Measurements from ENCODE around the gene IRF7.
"Not testable (repeated sequence)": the region's sequence is repeated elsewhere in the genome, so short reads cannot be mapped to it uniquely, and the experiment has no call there.

IRF7 gene

DNA sequence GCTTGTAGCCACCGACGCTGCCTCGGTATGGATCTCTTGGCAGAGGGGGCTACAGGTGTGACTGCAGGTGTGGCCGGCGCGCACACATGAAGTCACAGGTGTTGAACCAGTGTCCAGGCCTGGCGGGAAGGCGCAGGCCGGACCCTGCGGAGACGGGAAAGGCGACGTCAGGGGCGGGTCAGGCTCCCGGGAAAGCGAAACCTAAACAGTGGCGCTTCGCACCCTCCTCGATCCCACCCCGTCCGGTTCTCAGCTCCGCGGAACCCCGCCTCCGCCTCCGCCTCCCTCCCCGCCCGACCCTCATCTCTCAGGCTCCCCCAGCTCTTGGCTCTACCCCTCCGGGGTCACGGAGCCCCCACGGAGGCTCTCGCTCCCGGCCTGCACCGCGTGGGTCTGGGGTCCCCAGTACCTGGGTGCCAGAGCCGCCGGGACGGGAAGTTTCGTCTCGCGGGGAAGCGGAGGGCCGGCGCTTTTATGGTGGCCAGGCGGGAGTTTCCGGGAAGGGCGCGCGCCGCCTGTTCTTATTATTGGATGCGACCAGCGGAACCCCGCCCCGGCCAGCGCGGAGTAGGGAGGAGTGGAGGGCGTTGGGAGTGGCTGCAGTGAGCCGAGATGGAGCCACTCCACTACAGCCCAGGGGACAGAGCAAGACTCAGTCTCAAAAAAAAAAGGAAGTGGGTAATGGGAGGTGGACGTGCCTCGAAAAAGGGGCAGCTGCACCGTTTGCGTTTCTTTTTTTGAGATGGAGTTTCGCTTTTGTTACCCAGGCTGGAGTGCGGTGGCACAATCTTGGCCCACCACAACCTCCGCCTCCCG lies at the start of gene IRF7:
Gene IRF7 (minus strand): TSS at position 447 of the 816 bp plus-strand sequence. CDS start 586 bp downstream, outside the sequence.
- Mint-ChIP-seq H3K9me3 (no peaks in the 10 kb centered on the region), H3K4me1 (peaks cover 35% of the 10 kb centered on the region), H3K27ac (peak within 1 kb of the TSS; percentile 88), H3K4me3 (peak within 1 kb of the TSS; percentile 71), H3K36me3 (peaks cover 12% of the 10 kb centered on the region), H3K27me3 (no peaks in the 10 kb centered on the region)
- peak; percentile 96 for ATAC-seq

DNA sequence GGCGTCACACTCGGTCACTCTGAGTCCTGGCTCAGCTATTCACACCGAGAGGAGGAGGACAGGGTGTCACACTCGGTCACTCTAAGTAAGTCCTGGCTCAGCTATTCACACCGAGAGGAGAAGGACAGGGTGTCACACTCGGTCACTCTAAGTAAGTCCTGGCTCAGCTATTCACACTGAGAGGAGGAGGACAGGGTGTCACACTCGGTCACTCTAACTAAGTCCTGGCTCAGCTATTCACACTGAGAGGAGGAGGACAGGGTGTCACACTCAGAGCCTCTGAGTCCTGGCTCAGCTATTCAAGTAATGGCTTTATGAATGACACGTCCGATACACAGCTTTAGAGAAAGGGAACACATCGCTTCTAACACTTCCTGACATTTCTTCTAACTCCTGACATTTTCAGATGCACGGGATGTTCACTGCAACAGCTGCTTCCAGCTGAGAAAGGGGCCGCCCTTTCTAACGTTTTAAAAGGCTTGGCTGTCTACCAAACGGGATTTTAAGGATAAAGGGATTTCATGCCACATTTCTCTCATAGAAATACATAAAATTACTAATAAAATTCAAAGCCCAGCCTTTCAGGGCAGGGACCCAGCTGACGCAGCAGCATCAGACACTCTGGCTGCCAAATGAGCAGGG lies 49.4 kb upstream of the IRF7 start:
- no peak overlapping the region for H3K4me3 Mint-ChIP-seq
- H3K27me3 Mint-ChIP-seq: no peaks in the 10 kb centered on the region
- ATAC-seq: no peak
- peaks cover 26% of the 10 kb centered on the region for H3K36me3 Mint-ChIP-seq
- peaks cover 8% of the 10 kb centered on the region for H3K4me1 Mint-ChIP-seq
- H3K9me3 Mint-ChIP-seq: no peaks in the 10 kb centered on the region
- peak overlapping the region; percentile 10 for H3K27ac Mint-ChIP-seq

DNA sequence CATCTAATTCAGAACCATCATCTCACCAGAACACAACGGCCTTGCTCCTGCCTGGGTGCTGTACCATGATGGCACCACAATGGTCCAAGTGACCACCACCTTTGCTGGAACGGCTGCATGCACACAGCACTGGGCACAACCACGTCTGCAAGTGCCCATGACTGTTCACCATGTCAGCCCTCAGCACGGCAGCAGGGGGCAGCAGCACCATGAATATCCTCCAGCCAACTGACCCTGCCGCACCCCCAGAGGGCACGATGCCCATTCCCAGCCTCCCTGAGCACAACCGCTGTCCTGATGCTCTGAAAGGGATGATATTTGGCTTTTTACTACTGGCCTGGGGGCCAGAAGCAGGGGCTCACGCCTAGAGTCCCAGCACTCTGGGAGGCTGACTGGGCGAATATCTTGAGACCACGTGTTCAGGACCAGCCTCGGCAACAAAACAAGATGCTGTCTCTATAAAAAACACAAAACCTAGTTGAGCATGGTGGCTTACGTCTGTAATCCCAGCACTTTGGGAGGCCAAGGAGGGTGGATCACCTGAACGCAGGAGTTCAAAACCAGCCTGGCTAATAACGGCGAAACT lies 47.0 kb upstream of the IRF7 start:
- peaks cover 26% of the 10 kb centered on the region for H3K36me3 Mint-ChIP-seq
- no peak overlapping the region for H3K27ac Mint-ChIP-seq
- H3K9me3 Mint-ChIP-seq: no peaks in the 10 kb centered on the region
- peak; percentile 63 for ATAC-seq
- no peaks in the 10 kb centered on the region for H3K27me3 Mint-ChIP-seq
- peaks cover 17% of the 10 kb centered on the region for H3K4me1 Mint-ChIP-seq
- no peak overlapping the region for H3K4me3 Mint-ChIP-seq

DNA sequence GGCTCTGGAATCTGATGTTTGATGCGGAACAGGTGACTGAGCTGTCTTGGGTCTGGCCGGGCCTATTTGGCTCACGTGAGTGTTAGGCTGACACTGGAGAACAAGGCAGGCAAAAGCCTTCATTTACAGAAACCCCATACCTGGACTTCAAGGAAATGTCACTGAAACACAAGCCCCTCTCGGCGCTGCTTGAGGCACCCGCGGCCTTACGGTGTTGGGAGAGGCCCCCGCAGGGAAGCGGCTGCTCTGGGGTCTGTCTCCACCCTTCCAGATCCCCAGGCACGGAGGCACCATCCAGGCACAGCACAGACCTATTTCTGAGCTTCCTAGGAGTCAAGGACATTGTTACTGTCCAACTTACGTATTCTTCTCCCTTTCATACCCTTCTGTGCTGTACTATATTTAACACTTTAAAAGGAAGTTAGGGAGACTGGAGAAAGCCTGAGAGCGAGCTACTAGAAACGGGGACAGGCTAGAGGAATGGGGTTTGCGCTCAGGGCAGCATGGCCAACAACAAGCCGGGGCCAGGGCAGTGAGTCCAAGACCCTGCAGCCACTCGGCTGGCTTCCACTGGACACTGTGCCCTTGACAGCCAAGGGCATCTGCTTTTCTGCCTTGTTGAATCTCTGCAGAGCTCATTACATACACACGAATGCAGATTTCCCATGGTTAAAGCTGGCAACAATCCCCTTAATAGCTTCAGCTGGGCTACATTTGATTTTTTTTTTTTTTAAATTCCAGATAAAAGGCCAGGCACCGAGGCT lies 45.1 kb upstream of the IRF7 start:
- no peak overlapping the region for H3K4me3 Mint-ChIP-seq
- H3K9me3 Mint-ChIP-seq: no peaks in the 10 kb centered on the region
- no peak for ATAC-seq
- H3K27me3 Mint-ChIP-seq: no peaks in the 10 kb centered on the region
- peaks cover 29% of the 10 kb centered on the region for H3K36me3 Mint-ChIP-seq
- H3K27ac Mint-ChIP-seq: no peak overlapping the region
- H3K4me1 Mint-ChIP-seq: peaks cover 17% of the 10 kb centered on the region

DNA sequence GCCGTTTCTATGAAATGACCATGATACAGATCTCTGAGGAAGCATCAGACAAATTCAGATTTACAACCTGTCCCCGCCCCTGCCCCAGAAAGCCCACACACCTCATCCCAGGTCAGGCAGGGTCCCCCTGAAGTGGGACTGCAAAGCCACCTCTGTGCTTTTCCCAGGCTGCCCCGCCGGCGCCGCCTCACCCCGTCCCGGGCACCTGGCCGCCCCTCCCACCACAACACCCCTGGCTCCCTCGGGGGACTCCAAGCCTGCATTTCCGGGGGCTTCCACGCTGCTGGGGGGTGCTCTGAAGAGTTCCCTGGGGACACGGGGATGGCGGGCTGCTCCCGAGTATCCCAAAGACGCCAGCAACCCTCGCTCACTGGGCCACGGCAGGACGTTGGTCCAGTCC lies 44.5 kb upstream of the IRF7 start:
- Mint-ChIP-seq H3K27me3 (no peaks in the 10 kb centered on the region), H3K4me1 (peaks cover 17% of the 10 kb centered on the region), H3K27ac (no peak overlapping the region), H3K4me3 (no peak overlapping the region), H3K36me3 (peaks cover 24% of the 10 kb centered on the region), H3K9me3 (no peaks in the 10 kb centered on the region)
- ATAC-seq: no peak

DNA sequence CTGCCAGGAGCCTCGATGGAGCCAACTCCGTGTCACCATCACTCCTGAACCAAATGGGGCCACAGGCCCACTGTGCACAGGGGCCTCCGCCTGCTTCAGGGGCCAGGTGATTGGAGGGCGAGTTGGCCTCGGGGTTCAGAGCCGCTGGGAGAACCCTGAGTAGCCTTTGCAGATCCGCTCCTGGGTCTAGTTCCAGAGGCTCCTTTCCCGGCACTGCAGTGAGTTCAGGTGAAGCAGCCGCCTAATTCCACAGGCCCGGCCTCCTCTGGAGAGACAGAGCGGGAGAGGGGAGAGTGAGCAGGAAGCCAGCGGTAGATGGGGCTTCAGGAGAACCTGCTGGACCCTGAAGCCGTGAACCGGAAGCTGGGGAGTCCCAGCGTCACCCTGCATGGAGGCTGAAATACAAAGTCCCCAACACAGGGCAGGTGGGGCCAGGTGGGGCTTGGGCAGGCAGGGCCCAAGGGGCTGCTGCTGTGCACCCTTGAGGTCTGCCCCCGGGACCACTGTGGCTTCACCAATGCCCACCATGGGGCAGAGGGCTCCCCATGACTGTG lies 43.9 kb upstream of the IRF7 start:
- peak; percentile 56 for ATAC-seq
- H3K4me1 Mint-ChIP-seq: peaks cover 17% of the 10 kb centered on the region
- H3K4me3 Mint-ChIP-seq: no peak overlapping the region
- H3K36me3 Mint-ChIP-seq: peaks cover 24% of the 10 kb centered on the region
- no peaks in the 10 kb centered on the region for H3K27me3 Mint-ChIP-seq
- H3K27ac Mint-ChIP-seq: no peak overlapping the region
- no peaks in the 10 kb centered on the region for H3K9me3 Mint-ChIP-seq

DNA sequence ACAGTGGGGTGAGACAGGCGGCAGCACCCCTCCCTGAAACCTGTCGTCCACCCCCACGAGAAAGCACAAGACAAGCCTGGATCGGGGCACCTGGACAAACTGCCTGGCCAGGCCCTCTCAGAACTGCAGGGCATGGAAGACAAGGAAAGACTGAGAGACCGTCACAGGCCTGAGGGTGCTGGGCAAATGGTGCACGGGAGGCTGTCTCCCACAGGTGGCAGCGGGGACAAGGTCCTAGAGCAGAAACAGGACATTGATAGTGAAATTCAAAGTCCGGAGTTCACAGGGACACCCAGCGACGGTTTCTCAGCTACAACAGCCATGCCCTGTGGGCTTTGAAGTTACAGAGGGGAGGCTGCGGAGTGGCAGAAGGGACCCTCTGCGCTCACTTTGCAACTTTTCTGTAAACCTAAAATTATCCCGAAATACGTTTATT lies 42.0 kb upstream of the IRF7 start:
- peaks cover 13% of the 10 kb centered on the region for H3K4me1 Mint-ChIP-seq
- no peak overlapping the region for H3K4me3 Mint-ChIP-seq
- no peaks in the 10 kb centered on the region for H3K27me3 Mint-ChIP-seq
- H3K9me3 Mint-ChIP-seq: no peaks in the 10 kb centered on the region
- H3K36me3 Mint-ChIP-seq: peaks cover 23% of the 10 kb centered on the region
- ATAC-seq: no peak
- no peak overlapping the region for H3K27ac Mint-ChIP-seq

DNA sequence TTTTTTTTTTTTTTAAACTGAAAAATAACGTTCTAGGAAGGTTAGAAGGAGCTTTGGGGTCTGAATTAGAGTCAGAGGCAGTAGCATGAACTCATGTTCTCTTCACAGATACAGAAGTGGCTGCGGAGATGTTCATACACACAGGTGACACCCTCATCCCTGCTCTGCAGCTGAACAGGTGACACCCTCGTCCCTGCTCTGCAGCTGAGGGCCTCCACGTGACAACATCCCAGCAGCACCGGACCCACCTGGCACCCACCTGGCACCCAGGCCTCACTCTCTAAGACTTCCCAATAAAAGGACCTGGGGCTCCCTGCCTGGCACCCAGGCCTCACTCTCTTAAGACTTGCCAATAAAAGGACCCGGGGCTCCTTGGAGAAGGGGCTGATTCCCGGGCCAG lies 41.1 kb upstream of the IRF7 start:
- H3K27ac Mint-ChIP-seq: no peak overlapping the region
- H3K4me3 Mint-ChIP-seq: no peak overlapping the region
- no peak for ATAC-seq
- no peaks in the 10 kb centered on the region for H3K9me3 Mint-ChIP-seq
- peaks cover 27% of the 10 kb centered on the region for H3K36me3 Mint-ChIP-seq
- no peaks in the 10 kb centered on the region for H3K27me3 Mint-ChIP-seq
- H3K4me1 Mint-ChIP-seq: peaks cover 9% of the 10 kb centered on the region

DNA sequence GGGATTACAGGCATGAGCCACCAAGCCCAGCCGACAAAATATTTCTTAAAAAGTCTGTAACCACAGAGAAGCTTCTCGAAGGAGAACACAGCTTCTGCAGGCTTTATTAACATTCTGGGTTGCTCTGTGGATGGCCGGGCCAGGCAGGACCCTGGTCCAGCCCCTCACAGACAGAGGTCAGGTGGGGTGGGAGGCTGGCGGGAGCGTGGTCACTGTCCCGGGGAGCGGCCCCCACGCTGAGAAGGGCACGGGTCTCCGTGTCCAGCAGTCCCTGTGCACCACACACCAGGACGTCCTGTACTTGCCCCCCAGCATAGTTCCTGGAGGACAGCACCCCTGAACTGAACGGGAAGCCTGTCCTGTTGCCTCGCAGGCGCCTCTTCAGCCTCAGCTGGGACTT lies 40.7 kb upstream of the IRF7 start:
- no peak for ATAC-seq
- H3K36me3 Mint-ChIP-seq: peaks cover 32% of the 10 kb centered on the region
- peaks cover 9% of the 10 kb centered on the region for H3K4me1 Mint-ChIP-seq
- no peaks in the 10 kb centered on the region for H3K9me3 Mint-ChIP-seq
- no peaks in the 10 kb centered on the region for H3K27me3 Mint-ChIP-seq
- H3K27ac Mint-ChIP-seq: no peak overlapping the region
- no peak overlapping the region for H3K4me3 Mint-ChIP-seq

DNA sequence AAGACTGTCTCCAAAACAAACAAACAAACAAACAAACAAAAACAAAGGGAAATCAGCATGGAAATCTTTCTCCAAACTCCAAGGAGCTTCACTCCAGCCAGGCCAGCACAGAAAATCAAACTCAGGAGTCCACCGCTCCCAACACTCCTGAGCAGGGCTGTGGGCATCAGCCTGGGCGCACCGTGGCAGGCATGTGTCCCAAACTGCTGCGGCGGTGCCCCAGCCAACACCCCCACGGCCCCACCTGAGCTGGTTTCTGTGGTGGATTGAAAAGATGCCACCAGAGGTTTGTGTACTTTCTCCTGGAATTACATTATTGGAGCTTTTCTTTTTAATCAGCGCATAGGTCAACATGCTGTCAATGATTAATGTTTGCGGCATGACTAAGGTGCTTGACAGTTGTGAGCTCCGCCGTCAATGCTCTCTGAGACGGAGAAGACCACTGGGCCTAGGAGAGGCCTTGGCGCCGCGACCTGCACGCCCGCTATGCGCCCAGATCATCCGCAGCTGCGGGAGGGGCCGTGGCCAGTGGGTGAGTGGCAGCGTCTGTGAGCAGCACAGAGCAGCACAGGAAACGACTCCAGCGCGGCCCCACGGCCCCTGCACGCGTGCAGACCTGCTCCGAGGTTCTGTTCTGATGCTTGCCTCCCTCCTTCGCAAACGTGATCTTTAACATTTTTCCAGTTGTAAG lies 39.4 kb upstream of the IRF7 start:
- no peak for ATAC-seq
- Mint-ChIP-seq H3K27ac (no peak overlapping the region), H3K4me1 (peaks cover 9% of the 10 kb centered on the region), H3K9me3 (no peaks in the 10 kb centered on the region), H3K27me3 (no peaks in the 10 kb centered on the region), H3K36me3 (peaks cover 40% of the 10 kb centered on the region), H3K4me3 (no peak overlapping the region)

DNA sequence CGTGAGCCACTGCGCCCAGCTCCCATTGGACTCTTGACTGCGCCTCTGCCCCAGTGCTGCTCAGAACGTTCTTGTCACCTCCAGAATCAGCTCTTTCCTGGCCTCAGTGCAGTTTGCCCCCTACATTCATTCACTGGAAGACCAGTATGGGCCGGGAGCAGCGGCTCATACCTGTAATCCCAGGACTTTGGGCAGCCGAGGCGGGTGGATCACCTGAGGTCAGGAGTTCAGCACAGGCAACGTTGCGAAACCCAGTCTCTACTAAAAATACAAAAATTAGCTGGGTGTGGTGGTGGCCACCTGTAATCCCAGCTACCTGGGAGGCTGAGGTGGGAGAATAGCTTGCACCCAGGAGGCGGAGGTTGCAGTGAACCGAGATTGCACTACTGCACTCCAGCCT lies 38.7 kb upstream of the IRF7 start:
- H3K4me1 Mint-ChIP-seq, ATAC-seq, H3K4me3 Mint-ChIP-seq, H3K27ac Mint-ChIP-seq, H3K9me3 Mint-ChIP-seq, H3K27me3 Mint-ChIP-seq: not testable (repeated sequence)
- H3K36me3 Mint-ChIP-seq: peaks cover 40% of the 10 kb centered on the region

DNA sequence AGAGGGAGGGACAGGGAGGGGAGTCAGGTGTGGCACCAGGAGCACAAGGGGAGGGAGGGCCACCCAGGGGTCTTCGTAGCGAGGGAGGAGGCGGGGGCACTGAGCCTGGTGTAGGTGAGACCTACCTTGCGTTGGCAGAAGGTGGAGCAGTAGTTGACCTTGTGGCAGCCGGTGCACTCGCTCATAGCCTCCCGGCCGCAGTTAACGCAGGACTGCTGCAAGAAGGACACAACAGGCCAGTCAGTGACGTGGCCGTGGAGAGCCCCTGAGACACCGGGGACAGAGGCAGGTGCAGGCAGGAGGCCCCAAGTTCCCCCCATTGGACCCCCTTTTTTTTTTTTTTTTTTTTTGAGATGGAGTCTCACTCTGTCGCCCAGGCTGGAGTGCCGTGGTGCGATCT lies 38.1 kb upstream of the IRF7 start:
- no peak for ATAC-seq
- no peaks in the 10 kb centered on the region for H3K9me3 Mint-ChIP-seq
- H3K4me3 Mint-ChIP-seq: no peak overlapping the region
- no peaks in the 10 kb centered on the region for H3K27me3 Mint-ChIP-seq
- no peaks in the 10 kb centered on the region for H3K4me1 Mint-ChIP-seq
- H3K36me3 Mint-ChIP-seq: peaks cover 40% of the 10 kb centered on the region
- H3K27ac Mint-ChIP-seq: no peak overlapping the region

DNA sequence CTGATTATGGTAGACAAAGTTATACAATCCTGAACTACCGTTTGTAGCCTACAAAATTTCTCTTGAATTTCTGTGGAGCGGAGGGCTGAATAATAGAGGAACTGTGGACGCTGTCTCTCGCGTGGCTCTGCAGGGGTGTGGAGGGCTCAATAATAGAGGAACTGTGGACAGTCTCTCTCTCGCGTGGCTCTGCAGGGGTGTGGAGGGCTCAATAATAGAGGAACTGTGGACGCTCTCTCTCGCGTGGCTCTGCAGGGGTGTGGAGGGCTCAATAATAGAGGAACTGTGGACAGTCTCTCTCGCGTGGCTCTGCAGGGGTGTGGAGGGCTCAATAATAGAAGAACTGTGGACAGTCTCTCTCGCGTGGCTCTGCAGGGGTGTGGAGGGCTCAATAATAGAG lies 37.4 kb upstream of the IRF7 start:
- H3K4me1 Mint-ChIP-seq, H3K27me3 Mint-ChIP-seq, ATAC-seq, H3K27ac Mint-ChIP-seq, H3K9me3 Mint-ChIP-seq, H3K4me3 Mint-ChIP-seq: not testable (repeated sequence)
- peaks cover 40% of the 10 kb centered on the region for H3K36me3 Mint-ChIP-seq

DNA sequence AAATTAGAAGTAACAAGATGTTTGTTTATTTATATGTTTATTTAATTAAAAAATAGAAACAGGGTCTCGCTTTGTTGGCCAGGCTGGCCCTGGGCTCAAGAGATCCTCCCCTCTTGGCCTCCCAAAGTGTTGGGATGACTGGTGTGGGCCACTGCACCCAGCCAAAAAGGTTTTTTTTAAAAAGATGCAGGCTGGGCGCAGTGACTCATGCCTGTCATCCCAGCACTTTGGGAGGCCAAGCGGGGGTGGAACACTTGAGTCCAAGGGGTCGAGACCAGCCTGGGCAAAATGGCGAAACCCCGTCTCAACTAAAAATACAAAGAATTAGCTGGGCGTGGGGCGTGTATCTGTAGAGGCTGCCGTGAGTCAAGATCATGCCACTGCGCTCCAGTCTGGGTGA lies 34.7 kb upstream of the IRF7 start:
- ATAC-seq: no peak
- H3K27me3 Mint-ChIP-seq: no peaks in the 10 kb centered on the region
- H3K4me1 Mint-ChIP-seq: no peaks in the 10 kb centered on the region
- no peak overlapping the region for H3K4me3 Mint-ChIP-seq
- H3K36me3 Mint-ChIP-seq: peaks cover 32% of the 10 kb centered on the region
- no peaks in the 10 kb centered on the region for H3K9me3 Mint-ChIP-seq
- H3K27ac Mint-ChIP-seq: no peak overlapping the region
